GM18868 (cell line): ENCODE measurements around the gene PIGH.

Experiments
- ATAC-seq: cut with Tn5 transposase; IDR thresholded peaks from one replicate; pipeline ENCODE4 v1.9.1; 2021; ENCODE audit warnings: mild to moderate bottlenecking, moderate library complexity; ENCODE audit not compliant: unreplicated experiment

PIGH gene

GRCh38 chr14:67576216-67576955, 23.7 kb downstream of the PIGH start:
- no peak for ATAC-seq

- ATAC-seq: no peak
Observed at GRCh38 chr14:67575684-67576083, 24.4 kb downstream of the PIGH start.

- no peak for ATAC-seq
Observed at GRCh38 chr14:67574806-67575205, 25.3 kb downstream of the PIGH start.

- ATAC-seq: no peak
Observed at GRCh38 chr14:67574156-67574555, 25.9 kb downstream of the PIGH start.

GRCh38 chr14:67573228-67574010, 26.6 kb downstream of the PIGH start:
- ATAC-seq: no peak

GRCh38 chr14:67572608-67573007, 27.5 kb downstream of the PIGH start:
- ATAC-seq: no peak

GRCh38 chr14:67571991-67572323, 28.1 kb downstream of the PIGH start:
- ATAC-seq: no peak

- ATAC-seq: peak; percentile 78
Observed at GRCh38 chr14:67571275-67571990, 28.6 kb downstream of the PIGH start.

- ATAC-seq: no peak
Observed at GRCh38 chr14:67570453-67570852, 29.6 kb downstream of the PIGH start.

- no peak for ATAC-seq
Observed at GRCh38 chr14:67569651-67570290, 30.3 kb downstream of the PIGH start.

- ATAC-seq: no peak
Observed at GRCh38 chr14:67569011-67569650, 30.9 kb downstream of the PIGH start.

- ATAC-seq: no peak
Observed at GRCh38 chr14:67567654-67568053, 32.4 kb downstream of the PIGH start.

GRCh38 chr14:67566908-67567307, 33.2 kb downstream of the PIGH start:
- ATAC-seq: no peak

- no peak for ATAC-seq
Observed at GRCh38 chr14:67564236-67564635, 35.8 kb downstream of the PIGH start.

GRCh38 chr14:67562776-67563150, 37.3 kb downstream of the PIGH start:
- no peak for ATAC-seq

GRCh38 chr14:67562025-67562775, 37.9 kb downstream of the PIGH start:
- no peak for ATAC-seq

- no peak for ATAC-seq
Observed at GRCh38 chr14:67559639-67560038, 40.4 kb downstream of the PIGH start.

- no peak for ATAC-seq
Observed at GRCh38 chr14:67557656-67558055, 42.4 kb downstream of the PIGH start.

GRCh38 chr14:67557118-67557517, 43.0 kb downstream of the PIGH start:
- no peak for ATAC-seq

GRCh38 chr14:67556671-67557070, 43.4 kb downstream of the PIGH start:
- no peak for ATAC-seq
